Panc1 (cell line): ENCODE data around the gene AAK1. TPM values are rescaled to one million over a fixed set of nuclear protein-coding genes. Genes with fewer than 3 reads are reported as not detected.

ENCODE experiments used
- ATAC-seq: fragments of 200-7000 bp; cut with Tn5 transposase; 2 replicates; pipeline ENCODE4 v1.9.1; 2020; ENCODE audit warnings: mild to moderate bottlenecking, moderate library complexity
- BruUV-seq: library from RNA; stranded (reverse); fragments of 400-500 nt; replicated peaks from 2 replicates; lab custom pipeline; 2021; lab: Mats Ljungman, UMichigan
- CTCF ChIA-PET: fragments of 300-600 bp; sonication (Branson Sonifier 250); formaldehyde crosslinking; loops from one replicate; lab custom pipeline; 2022; ENCODE audit warnings: antibody characterized with exemption; lab: Charles Lee
- POLR2A ChIA-PET: fragments of 300-600 bp; sonication (Branson Sonifier 250); formaldehyde crosslinking; loops from one replicate; lab custom pipeline; 2022; ENCODE audit warnings: antibody characterized with exemption; lab: Charles Lee
- DNase-seq: peaks from one replicate; pipeline ENCODE4 v3.0.0-alpha.2; 2010; ENCODE audit warnings: low read depth, low spot score
- H3K27ac ChIP-seq: 2 replicates; pipeline ENCODE4 v1.5.1; 2011; ENCODE audit warnings: mild to moderate bottlenecking, low read length, inconsistent platforms
- H3K27me3 ChIP-seq: fragments of 200-500 bp; sonication (Bioruptor generic); 2 replicates; pipeline ENCODE4 v1.6.0; 2014; ENCODE audit warnings: low read length, inconsistent platforms; ENCODE audit not compliant: control insufficient read depth, insufficient read depth
- H3K36me3 ChIP-seq: fragments of 200-500 bp; sonication (Bioruptor generic); 2 replicates; pipeline ENCODE4 v1.5.1; 2014; ENCODE audit warnings: inconsistent platforms, mild to moderate bottlenecking, low read length, moderate library complexity; ENCODE audit not compliant: control insufficient read depth, insufficient read depth
- H3K4me1 ChIP-seq: 2 replicates; pipeline ENCODE4 v1.5.1; 2011; ENCODE audit warnings: inconsistent platforms, mild to moderate bottlenecking, low read length, moderate library complexity; ENCODE audit not compliant: control insufficient read depth, insufficient read depth
- H3K4me3 ChIP-seq, 2 experiments: 2 replicates each; pipeline ENCODE4 v1.5.1; 2011 to 2012; ENCODE audit warnings: low read depth in 2 of 2, low read length in 2 of 2, mild to moderate bottlenecking in 2 of 2, inconsistent platforms in 1 of 2, moderate library complexity in 1 of 2
- H3K9me3 ChIP-seq: fragments of 200-500 bp; sonication (Bioruptor generic); 2 replicates; pipeline ENCODE4 v1.5.1; 2014; ENCODE audit warnings: low read depth, mild to moderate bottlenecking, inconsistent platforms, low read length, moderate library complexity; ENCODE audit not compliant: control insufficient read depth, insufficient read depth
- POLR2AphosphoS5 ChIP-seq: IDR thresholded peaks from 2 replicates; pipeline ENCODE4 v1.6.1; 2012; ENCODE audit warnings: mild to moderate bottlenecking, low read depth, low read length, moderate library complexity
- SIN3A ChIP-seq: IDR thresholded peaks from 2 replicates; pipeline ENCODE4 v1.6.1; 2012; ENCODE audit warnings: low read depth, mild to moderate bottlenecking, low read length, moderate library complexity, borderline replicate concordance; ENCODE audit not compliant: insufficient read depth
- TCF7L2 ChIP-seq: IDR thresholded peaks from 2 replicates; pipeline ENCODE4 v1.6.1; 2011; ENCODE audit warnings: mild to moderate bottlenecking, low read depth, low read length, inconsistent platforms
- in situ Hi-C: cut with HindIII; loops from 2 replicates; pipeline ENCODE4 v1.10.0; 2016; ENCODE audit warnings: low sequenced_read_pairs, low pct_unique_long_range_greater_than_20kb
- intact Hi-C: fragments of 100-400 bp; cut with micrococcal nuclease; formaldehyde crosslinking; loops from one replicate; pipeline ENCODE4 v1.10.0; 2022; ENCODE audit not compliant: unreplicated experiment
- total RNA-seq: library from RNA; stranded (reverse); gene quantifications from one replicate; pipeline ENCODE4 v1.2.1, GENCODE V29; 2021; ENCODE audit not compliant: unreplicated experiment
- TF ChIP-seq, protein P1 (sequence below): fragments of 450-650 bp; IDR thresholded peaks from 2 replicates; pipeline ENCODE4 v1.5.1; 2017; ENCODE audit warnings: mild to moderate bottlenecking
- TF ChIP-seq, protein P2 (sequence below), 2 experiments: IDR thresholded peaks; 2 replicates each; pipeline ENCODE4 v1.6.1; 2011 to 2012; ENCODE audit warnings: low read depth in 2 of 2, control low read depth in 1 of 2, low read length in 1 of 2, mild to moderate bottlenecking in 1 of 2, moderate library complexity in 1 of 2; ENCODE audit not compliant: insufficient read depth in 1 of 2

Gene AAK1
- total RNA-seq, 1 experiment from 2014 or later = 123 TPM

GRCh38 chr2:69499242-69499641 lies 144.3 kb downstream of the AAK1 start:
- H3K4me3 ChIP-seq = no peak overlapping the region
- TF ChIP-seq TCF7L2 = no peak
- TF ChIP-seq, protein P1, sequence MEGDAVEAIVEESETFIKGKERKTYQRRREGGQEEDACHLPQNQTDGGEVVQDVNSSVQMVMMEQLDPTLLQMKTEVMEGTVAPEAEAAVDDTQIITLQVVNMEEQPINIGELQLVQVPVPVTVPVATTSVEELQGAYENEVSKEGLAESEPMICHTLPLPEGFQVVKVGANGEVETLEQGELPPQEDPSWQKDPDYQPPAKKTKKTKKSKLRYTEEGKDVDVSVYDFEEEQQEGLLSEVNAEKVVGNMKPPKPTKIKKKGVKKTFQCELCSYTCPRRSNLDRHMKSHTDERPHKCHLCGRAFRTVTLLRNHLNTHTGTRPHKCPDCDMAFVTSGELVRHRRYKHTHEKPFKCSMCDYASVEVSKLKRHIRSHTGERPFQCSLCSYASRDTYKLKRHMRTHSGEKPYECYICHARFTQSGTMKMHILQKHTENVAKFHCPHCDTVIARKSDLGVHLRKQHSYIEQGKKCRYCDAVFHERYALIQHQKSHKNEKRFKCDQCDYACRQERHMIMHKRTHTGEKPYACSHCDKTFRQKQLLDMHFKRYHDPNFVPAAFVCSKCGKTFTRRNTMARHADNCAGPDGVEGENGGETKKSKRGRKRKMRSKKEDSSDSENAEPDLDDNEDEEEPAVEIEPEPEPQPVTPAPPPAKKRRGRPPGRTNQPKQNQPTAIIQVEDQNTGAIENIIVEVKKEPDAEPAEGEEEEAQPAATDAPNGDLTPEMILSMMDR = no peak
- TF ChIP-seq, protein P2, sequence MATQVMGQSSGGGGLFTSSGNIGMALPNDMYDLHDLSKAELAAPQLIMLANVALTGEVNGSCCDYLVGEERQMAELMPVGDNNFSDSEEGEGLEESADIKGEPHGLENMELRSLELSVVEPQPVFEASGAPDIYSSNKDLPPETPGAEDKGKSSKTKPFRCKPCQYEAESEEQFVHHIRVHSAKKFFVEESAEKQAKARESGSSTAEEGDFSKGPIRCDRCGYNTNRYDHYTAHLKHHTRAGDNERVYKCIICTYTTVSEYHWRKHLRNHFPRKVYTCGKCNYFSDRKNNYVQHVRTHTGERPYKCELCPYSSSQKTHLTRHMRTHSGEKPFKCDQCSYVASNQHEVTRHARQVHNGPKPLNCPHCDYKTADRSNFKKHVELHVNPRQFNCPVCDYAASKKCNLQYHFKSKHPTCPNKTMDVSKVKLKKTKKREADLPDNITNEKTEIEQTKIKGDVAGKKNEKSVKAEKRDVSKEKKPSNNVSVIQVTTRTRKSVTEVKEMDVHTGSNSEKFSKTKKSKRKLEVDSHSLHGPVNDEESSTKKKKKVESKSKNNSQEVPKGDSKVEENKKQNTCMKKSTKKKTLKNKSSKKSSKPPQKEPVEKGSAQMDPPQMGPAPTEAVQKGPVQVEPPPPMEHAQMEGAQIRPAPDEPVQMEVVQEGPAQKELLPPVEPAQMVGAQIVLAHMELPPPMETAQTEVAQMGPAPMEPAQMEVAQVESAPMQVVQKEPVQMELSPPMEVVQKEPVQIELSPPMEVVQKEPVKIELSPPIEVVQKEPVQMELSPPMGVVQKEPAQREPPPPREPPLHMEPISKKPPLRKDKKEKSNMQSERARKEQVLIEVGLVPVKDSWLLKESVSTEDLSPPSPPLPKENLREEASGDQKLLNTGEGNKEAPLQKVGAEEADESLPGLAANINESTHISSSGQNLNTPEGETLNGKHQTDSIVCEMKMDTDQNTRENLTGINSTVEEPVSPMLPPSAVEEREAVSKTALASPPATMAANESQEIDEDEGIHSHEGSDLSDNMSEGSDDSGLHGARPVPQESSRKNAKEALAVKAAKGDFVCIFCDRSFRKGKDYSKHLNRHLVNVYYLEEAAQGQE (IDR thresholded peaks at IDR 0.05; ENCODE audit: insufficient read depth in 1 of 2, low read depth in 2 of 2, low read length in 1 of 2) = no peak
- no peak for TF ChIP-seq SIN3A
- TF ChIP-seq POLR2AphosphoS5 = no peak
- H3K4me1 ChIP-seq = no peaks in the 10 kb centered on the region
- CTCF ChIA-PET = no interaction called here
- intact Hi-C loops = no loop called here
- no peaks in the 10 kb centered on the region for H3K27me3 ChIP-seq
- POLR2A ChIA-PET = no interaction called here
- no peak for DNase-seq
- ATAC-seq = no peak
- H3K9me3 ChIP-seq = no peaks in the 10 kb centered on the region
- H3K36me3 ChIP-seq = peaks cover 8% of the 10 kb centered on the region
- no TSS peak for BruUV-seq
- no peak overlapping the region for H3K27ac ChIP-seq
- in situ Hi-C loops = no loop called here

DNA sequence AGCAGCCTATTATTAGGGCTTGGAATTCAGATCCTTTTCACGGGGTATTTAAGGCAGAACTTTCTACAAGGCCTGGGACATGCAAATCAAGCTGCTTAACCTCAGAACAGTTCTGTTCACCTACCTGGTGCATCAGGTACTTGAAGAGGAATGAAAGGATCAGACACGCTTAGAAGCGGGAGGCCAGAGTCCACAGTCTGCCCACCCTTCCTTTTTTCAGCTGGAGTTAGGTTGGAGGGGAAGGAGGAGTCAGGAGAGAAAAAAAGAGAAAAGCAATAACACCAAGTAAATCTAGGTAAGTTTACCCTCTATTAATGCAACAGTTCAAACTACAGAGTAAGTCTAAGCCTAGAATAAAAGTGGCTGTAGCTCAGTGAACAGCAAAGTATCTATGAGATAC lies 147.7 kb downstream of the AAK1 start:
- Histone ChIP-seq H3K27ac (no peak overlapping the region), H3K4me1 (no peaks in the 10 kb centered on the region), H3K27me3 (no peaks in the 10 kb centered on the region), H3K9me3 (no peaks in the 10 kb centered on the region), H3K36me3 (peaks cover 5% of the 10 kb centered on the region), H3K4me3 (no peak overlapping the region)
- no TSS peak for BruUV-seq
- intact Hi-C loops = no loop called here
- ATAC-seq = no peak
- CTCF ChIA-PET = no interaction called here
- DNase-seq = no peak
- no peak for TF ChIP-seq POLR2AphosphoS5
- TF ChIP-seq, protein P1 = no peak
- no peak for TF ChIP-seq SIN3A
- TF ChIP-seq, protein P2 (IDR thresholded peaks at IDR 0.05; ENCODE audit: insufficient read depth in 1 of 2, low read depth in 2 of 2, low read length in 1 of 2) = no peak
- no peak for TF ChIP-seq TCF7L2
- in situ Hi-C loops = no loop called here
- POLR2A ChIA-PET = interaction anchor here (0.6 kb wide), 1 partner anchor 336 kb away, joined by 3 read pairs; no protein-coding TSS in a partner anchor
